ENCODE results near the gene CHST11.

DNA sequence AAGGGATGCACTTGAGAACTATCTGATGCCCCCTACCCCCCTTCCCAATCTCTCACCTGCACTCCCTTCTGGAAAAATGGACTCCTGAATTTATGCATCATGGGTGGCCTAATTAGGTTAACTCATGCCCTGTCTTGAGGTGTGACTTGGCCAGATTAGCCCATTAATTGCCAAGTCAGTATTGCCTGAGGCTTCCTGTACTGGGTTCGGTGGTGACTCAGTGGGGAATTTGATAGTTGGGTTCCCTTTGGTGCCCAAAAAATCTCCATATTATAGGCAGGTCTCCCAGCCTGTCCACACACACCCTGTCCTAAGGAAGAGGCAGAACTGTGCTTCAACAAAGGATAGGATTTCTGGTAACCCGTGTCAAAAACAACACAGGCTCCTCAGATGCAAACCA lies 146.1 kb downstream of the CHST11 start:
- TF ChIP-seq MXI1 (IDR thresholded peaks at IDR 0.05; ENCODE audit: borderline replicate concordance, low read depth, low read length) = no peak
- TF ChIP-seq BHLHE40 (IDR thresholded peaks at IDR 0.05; ENCODE audit: low read depth, low read length) = no peak
- TF ChIP-seq, protein P1, sequence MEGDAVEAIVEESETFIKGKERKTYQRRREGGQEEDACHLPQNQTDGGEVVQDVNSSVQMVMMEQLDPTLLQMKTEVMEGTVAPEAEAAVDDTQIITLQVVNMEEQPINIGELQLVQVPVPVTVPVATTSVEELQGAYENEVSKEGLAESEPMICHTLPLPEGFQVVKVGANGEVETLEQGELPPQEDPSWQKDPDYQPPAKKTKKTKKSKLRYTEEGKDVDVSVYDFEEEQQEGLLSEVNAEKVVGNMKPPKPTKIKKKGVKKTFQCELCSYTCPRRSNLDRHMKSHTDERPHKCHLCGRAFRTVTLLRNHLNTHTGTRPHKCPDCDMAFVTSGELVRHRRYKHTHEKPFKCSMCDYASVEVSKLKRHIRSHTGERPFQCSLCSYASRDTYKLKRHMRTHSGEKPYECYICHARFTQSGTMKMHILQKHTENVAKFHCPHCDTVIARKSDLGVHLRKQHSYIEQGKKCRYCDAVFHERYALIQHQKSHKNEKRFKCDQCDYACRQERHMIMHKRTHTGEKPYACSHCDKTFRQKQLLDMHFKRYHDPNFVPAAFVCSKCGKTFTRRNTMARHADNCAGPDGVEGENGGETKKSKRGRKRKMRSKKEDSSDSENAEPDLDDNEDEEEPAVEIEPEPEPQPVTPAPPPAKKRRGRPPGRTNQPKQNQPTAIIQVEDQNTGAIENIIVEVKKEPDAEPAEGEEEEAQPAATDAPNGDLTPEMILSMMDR (conservative IDR thresholded peaks at IDR 0.05; ENCODE audit: low read depth, low read length) = no peak
- no peak for TF ChIP-seq CEBPB (IDR thresholded peaks at IDR 0.05; ENCODE audit: low read depth, low read length)
- no peak for TF ChIP-seq POLR2A (IDR thresholded peaks at IDR 0.05; ENCODE audit: low read depth, low read length)
- TF ChIP-seq RFX5 (IDR thresholded peaks at IDR 0.05; ENCODE audit: low read depth, low read length) = no peak
